Osteocyte (in vitro differentiated cells): ENCODE data around the gene NRCAM. TPM values are rescaled to one million over a fixed set of nuclear protein-coding genes. Genes with fewer than 3 reads are reported as not detected.

ENCODE experiments used
- DNase-seq: peaks from one replicate; pipeline ENCODE4 v3.0.0; 2021; ENCODE audit warnings: mixed read lengths; ENCODE audit not compliant: unreplicated experiment; ENCODE audit errors: extremely low spot score
- H3K27ac Mint-ChIP-seq: one replicate; pipeline ENCODE4 v1.8.0; 2021; ENCODE audit warnings: mild to moderate bottlenecking, mixed read lengths; ENCODE audit not compliant: unreplicated experiment
- H3K27me3 Mint-ChIP-seq: one replicate; pipeline ENCODE4 v1.8.0; 2021; ENCODE audit warnings: mixed read lengths; ENCODE audit not compliant: unreplicated experiment
- H3K36me3 Mint-ChIP-seq: one replicate; pipeline ENCODE4 v1.8.0; 2021; ENCODE audit warnings: mixed read lengths; ENCODE audit not compliant: unreplicated experiment
- H3K4me1 Mint-ChIP-seq: one replicate; pipeline ENCODE4 v1.8.0; 2021; ENCODE audit warnings: mixed read lengths; ENCODE audit not compliant: unreplicated experiment
- H3K4me3 Mint-ChIP-seq: one replicate; pipeline ENCODE4 v1.8.0; 2021; ENCODE audit warnings: mild to moderate bottlenecking, moderate library complexity, mixed read lengths; ENCODE audit not compliant: unreplicated experiment
- H3K9me3 Mint-ChIP-seq: one replicate; pipeline ENCODE4 v1.8.0; 2021; ENCODE audit warnings: mixed read lengths; ENCODE audit not compliant: unreplicated experiment
- CTCF ChIP-seq: fragments of 200-600 bp; sonication (generic); IDR thresholded peaks from 2 replicates; pipeline ENCODE4 v1.5.0; 2021; ENCODE audit warnings: antibody characterized with exemption, mild to moderate bottlenecking, moderate library complexity
- total RNA-seq: library from RNA; stranded (reverse); gene quantifications from 2 replicates; pipeline ENCODE4 v1.2.1, GENCODE V29; 2021

NRCAM gene
- total RNA-seq, 1 donor from 2014 or later, result 81.8 TPM

DNA sequence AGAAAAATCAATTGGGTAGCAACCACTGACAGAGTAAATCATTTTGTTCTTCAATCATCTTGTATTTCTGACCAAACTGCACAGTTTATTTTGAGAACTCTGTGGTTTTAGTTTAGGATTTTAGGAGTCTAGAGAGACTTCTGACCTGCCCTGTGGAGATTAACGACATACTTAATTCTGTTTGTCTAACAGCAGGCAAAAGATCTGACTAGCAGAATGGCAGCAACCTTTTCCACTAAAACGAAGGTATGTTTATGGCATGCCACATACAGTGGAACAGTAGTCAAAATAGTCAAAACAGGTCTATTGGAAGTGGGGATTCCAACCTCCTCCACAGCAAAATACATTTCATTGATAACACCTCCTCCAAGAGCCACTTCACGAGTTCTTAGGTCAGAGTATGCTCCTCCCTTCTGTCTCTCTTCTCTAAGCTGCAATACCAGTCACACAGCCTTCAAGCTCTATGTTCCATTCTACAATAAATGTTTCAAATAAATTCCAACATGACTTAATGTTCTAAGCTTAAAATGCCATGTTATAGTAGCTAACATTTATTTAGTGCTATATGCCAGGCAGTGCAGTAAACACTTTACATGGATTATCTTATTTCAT is 34.4 kb downstream of the NRCAM start:
- Mint-ChIP-seq H3K4me3 (no peak overlapping the region), H3K27ac (peak overlapping the region; percentile 45), H3K4me1 (peaks cover 43% of the 10 kb centered on the region), H3K9me3 (no peaks in the 10 kb centered on the region), H3K36me3 (peaks cover 4% of the 10 kb centered on the region), H3K27me3 (no peaks in the 10 kb centered on the region)
- DNase-seq, result no peak
- no peak for TF ChIP-seq CTCF

GRCh38 chr7:108419961-108420908 is 36.0 kb downstream of the NRCAM start:
- H3K9me3 Mint-ChIP-seq, result no peaks in the 10 kb centered on the region
- no peak for DNase-seq
- peaks cover 4% of the 10 kb centered on the region for H3K36me3 Mint-ChIP-seq
- H3K4me3 Mint-ChIP-seq, result peak overlapping the region; percentile 53
- peaks cover 53% of the 10 kb centered on the region for H3K4me1 Mint-ChIP-seq
- no peak for TF ChIP-seq CTCF
- peak overlapping the region; percentile 84 for H3K27ac Mint-ChIP-seq
- H3K27me3 Mint-ChIP-seq, result no peaks in the 10 kb centered on the region

DNA sequence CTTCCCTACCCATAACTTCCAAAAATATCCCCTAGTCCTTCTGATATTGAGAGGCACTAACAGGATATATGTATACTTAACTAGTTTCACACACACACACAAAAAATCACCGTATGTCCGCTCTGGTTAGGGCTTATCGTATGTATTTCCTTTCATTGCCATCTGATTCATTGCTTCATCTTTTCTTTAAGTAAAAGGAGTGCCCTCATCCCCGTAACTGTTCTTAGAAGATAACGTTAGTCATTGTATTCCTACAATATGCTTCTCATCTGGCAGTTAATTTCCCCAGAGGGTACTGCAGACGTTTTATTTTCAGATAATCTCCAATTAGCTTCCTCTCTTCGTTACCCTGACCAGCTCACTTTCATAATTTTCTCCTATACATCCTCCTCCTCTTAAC is 37.3 kb downstream of the NRCAM start:
- Mint-ChIP-seq H3K4me1 (peaks cover 65% of the 10 kb centered on the region), H3K9me3 (no peaks in the 10 kb centered on the region), H3K27me3 (no peaks in the 10 kb centered on the region), H3K27ac (peak overlapping the region; percentile 69), H3K4me3 (no peak overlapping the region), H3K36me3 (peaks cover 4% of the 10 kb centered on the region)
- no peak for DNase-seq
- TF ChIP-seq CTCF, result no peak

DNA sequence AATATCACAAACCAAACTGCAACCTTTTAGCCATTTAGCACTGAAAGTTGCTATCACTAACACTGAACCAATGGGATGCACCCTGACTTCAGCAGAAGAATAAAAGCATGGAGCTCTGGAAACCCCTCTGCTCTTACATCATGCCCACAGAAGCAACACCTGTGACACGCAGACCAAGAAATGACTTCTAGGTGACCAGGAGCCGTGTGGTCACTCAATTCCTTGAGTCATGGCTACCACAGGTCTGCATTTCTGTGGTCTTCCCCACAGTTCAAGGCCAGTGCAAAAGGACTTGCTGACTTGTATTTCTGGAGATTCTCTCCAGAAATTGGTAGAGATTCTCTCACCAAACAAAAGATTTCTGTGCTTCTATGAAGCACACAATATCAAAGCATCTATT is 38.3 kb downstream of the NRCAM start:
- no peak for DNase-seq
- Mint-ChIP-seq H3K27ac (no peak overlapping the region), H3K36me3 (peaks cover 2% of the 10 kb centered on the region), H3K4me3 (no peak overlapping the region), H3K4me1 (peaks cover 74% of the 10 kb centered on the region), H3K27me3 (no peaks in the 10 kb centered on the region), H3K9me3 (peaks cover 6% of the 10 kb centered on the region)
- TF ChIP-seq CTCF, result no peak

- Mint-ChIP-seq H3K4me3 (no peak overlapping the region), H3K36me3 (peaks cover 2% of the 10 kb centered on the region), H3K27ac (no peak overlapping the region), H3K27me3 (no peaks in the 10 kb centered on the region), H3K4me1 (peaks cover 75% of the 10 kb centered on the region), H3K9me3 (peaks cover 9% of the 10 kb centered on the region)
- TF ChIP-seq CTCF, result no peak
- no peak for DNase-seq
These were observed 39.1 kb downstream of the NRCAM start for GRCh38 chr7:108417144-108417543.
